Omental fat pad (tissue), 4 donors: ENCODE results near the gene SPIN1. TPM values are rescaled to one million over a fixed set of nuclear protein-coding genes. Genes with fewer than 3 reads are reported as not detected.

Experiments
- ATAC-seq: fragments of 150-250 bp; one replicate; pipeline ENCODE4 v1.9.1; 2016; ENCODE audit warnings: mild to moderate bottlenecking, moderate library complexity; ENCODE audit not compliant: low FRiP score
- DNase-seq: peaks from one replicate; pipeline ENCODE4 v3.0.0-alpha.2; 2019; ENCODE audit warnings: low spot score
- total RNA-seq, 4 donors: library from RNA; depleted of rRNA; stranded (reverse); fragments of >200 nt; gene quantifications; one replicate each; pipeline ENCODE4 v1.1.0, GENCODE V29; 2016
- TF ChIP-seq, protein P1 (sequence below), 3 donors: fragments of 450-650 bp; IDR thresholded peaks; one replicate each; pipeline ENCODE4 v1.5.1; 2016 to 2017; ENCODE audit warnings: antibody characterized with exemption in 3 of 3, mild to moderate bottlenecking in 3 of 3, moderate library complexity in 2 of 3

SPIN1 gene
- total RNA-seq, 4 donors from 2014 or later: 44.8 to 66.4 (median 49.1) TPM

DNA sequence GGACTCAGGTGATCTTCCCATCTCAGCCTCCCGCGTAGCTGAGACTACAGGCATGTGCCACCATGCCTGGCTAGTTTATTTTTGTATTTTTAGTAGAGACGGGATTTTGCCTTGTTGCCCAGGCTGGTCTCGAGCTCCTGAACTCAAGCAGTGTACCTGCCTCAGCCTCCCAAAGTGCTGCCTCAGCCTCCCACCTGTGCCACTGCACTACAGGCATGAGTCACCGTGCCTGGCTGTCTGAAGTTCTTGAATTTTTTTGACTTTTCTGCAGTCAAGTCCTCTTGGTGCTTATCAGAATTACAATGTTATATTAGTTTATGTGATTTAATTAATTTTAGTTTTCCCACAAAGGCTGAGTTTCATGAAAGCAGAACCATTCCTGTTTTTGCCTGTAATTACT, 9.8 kb downstream of the SPIN1 start:
- no peak for ATAC-seq
- DNase-seq: no peak
- TF ChIP-seq, protein P1, sequence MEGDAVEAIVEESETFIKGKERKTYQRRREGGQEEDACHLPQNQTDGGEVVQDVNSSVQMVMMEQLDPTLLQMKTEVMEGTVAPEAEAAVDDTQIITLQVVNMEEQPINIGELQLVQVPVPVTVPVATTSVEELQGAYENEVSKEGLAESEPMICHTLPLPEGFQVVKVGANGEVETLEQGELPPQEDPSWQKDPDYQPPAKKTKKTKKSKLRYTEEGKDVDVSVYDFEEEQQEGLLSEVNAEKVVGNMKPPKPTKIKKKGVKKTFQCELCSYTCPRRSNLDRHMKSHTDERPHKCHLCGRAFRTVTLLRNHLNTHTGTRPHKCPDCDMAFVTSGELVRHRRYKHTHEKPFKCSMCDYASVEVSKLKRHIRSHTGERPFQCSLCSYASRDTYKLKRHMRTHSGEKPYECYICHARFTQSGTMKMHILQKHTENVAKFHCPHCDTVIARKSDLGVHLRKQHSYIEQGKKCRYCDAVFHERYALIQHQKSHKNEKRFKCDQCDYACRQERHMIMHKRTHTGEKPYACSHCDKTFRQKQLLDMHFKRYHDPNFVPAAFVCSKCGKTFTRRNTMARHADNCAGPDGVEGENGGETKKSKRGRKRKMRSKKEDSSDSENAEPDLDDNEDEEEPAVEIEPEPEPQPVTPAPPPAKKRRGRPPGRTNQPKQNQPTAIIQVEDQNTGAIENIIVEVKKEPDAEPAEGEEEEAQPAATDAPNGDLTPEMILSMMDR (IDR thresholded peaks at IDR 0.05): no peak

DNA sequence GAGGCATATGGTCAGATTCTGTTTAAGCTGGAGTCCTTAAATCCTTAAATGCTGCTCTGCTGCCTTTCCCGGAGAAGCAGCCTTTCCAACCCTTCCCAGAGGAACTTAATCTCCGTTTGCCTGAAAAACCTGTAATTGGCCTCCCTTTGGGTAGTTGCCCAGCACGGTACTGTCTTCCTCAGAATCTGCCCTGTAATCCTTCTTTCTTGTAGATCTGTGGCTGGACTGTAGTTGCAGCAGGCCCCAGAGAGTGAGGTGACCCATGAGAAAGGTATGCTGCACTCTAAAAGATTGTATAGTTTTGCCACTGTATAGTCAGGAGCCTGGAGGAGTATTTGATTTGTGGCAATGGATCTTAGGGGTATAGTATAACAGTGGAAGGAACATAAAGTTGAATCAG, 11.7 kb downstream of the SPIN1 start:
- DNase-seq (no peak), ATAC-seq (no peak)
- TF ChIP-seq, protein P1 (IDR thresholded peaks at IDR 0.05): no peak

DNA sequence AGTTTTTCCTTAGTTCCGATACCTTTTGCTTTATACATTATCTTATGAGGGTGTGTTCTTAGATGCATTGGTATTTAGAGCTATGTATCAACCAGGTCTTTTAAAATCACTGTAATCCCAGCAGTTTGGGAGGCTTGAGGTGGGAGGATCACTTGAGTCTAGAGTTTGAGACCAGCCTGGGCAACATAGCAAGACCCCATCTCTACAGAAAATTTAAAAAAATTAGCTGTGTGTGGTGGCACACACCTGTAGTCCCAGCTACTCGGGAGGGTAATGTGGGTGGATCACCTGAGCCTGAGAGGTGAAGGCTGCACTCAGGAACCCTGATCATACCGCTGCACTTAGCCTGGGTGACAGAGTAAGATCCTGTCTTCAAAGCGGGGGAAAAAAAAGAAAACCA, 15.1 kb downstream of the SPIN1 start:
- DNase-seq (no peak), ATAC-seq (no peak)
- TF ChIP-seq, protein P1 (IDR thresholded peaks at IDR 0.05): no peak

DNA sequence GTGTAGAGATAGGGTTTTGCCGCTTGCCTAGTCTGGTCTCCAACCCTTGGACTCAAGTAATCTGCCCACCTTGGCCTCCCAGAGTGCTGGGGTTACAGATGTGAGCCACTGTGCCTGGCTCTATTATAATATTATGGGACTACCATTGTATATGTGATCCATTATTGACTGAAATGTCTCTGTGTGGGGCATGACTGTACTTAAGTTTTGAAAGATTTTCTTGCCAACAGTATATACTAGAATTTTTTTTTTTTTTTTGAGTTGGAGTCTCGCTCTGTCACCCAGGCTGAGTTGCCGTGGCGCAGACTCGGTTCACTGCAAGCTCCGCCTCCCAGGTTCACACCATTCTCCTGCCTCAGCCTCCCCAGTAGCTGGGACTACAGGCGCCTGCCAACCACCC, 17.8 kb downstream of the SPIN1 start:
- DNase-seq (no peak), ATAC-seq (no peak)
- TF ChIP-seq, protein P1 (IDR thresholded peaks at IDR 0.05): no peak

DNA sequence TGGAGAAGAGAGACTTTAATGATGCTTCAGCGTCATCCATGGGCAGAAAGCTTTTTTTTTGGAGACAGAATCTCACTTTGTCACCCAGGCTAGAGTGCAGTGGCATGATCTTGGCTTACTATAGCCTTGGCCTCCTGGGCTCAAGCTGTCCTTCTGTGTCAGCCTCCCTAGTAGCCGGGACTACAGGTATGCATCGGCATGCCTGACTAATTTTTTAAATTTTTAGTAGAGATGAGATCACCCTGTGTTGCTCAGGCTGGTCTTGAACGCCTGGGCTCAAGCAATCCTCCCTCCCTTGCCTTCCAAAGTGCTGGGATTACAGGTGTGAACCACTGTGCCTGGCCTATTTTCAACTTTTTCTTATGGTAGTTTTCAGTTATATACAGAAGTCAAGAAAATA, 23.2 kb downstream of the SPIN1 start:
- no peak for DNase-seq
- TF ChIP-seq, protein P1 (IDR thresholded peaks at IDR 0.05): no peak
- ATAC-seq: no peak

DNA sequence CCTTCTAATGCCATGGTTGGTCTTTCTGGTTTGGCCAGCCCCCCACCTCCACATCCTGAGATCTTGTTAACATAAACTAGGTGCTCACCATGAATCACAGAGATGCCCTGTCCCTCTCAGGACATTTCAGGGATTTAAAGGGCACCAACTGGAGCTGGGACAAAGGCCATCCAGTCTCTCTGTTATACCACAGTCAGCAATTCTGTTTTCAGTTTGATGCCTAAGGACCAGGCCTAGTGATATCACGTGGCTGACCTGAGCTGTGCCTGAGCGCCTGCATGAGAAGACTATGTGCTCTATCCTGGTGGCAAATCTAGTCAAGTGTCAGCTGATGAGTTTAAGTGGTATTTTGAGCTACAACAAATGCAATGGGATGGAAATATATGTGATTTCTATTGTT, 26.1 kb downstream of the SPIN1 start:
- DNase-seq: no peak
- TF ChIP-seq, protein P1 (IDR thresholded peaks at IDR 0.05): no peak
- no peak for ATAC-seq

DNA sequence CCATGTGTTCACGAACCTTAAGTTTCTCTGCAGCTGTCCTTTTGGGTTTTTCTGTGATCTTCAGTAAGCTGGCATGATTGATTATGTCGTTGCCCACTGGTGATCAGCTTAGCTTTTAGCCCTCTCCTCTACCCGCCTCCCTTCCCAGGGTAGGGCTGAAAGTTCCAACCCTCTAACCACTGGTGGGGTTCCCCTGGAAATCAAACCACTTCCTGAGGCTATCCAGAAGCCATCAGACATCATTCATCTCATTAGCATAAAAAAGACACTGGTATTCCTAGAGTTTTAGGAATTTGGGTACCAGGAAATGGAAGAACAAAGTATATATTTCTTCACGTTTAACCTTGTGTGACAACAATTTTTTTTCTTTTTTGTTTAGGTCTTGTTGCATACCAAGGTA, 29.8 kb downstream of the SPIN1 start:
- TF ChIP-seq, protein P1 (IDR thresholded peaks at IDR 0.05): no peak
- ATAC-seq: no peak
- DNase-seq: no peak
